Natural killer cell treated with Interleukin-12 subunit alpha and Interleukin-12 subunit beta and Interleukin-15 and Interleukin-18, amount 100 ng/mL, for 72 hours (primary cell): ENCODE measurements around the gene EEF1A1. TPM values are rescaled to one million over a fixed set of nuclear protein-coding genes. Genes with fewer than 3 reads are reported as not detected.
"Not testable (repeated sequence)": the region's sequence is repeated elsewhere in the genome, so short reads cannot be mapped to it uniquely, and the experiment has no call there.

Source experiments
- ATAC-seq, 2 donors: fragments of 150-1000 bp; cut with Tn5 transposase in 1 of 2; sonication (Bioruptor Pico), chemical (Tn5 transposase) in 1 of 2; 2 replicates each; pipeline ENCODE4 v1.10.0; 2021
- DNase-seq: peaks from one replicate; pipeline ENCODE4 v3.0.0; 2022; ENCODE audit warnings: low spot score
- H3K27ac Mint-ChIP-seq, 2 donors: 1 replicate in 1 of 2; 2 replicates in 1 of 2; pipeline ENCODE4 v1.8.0; 2022; ENCODE audit warnings: mixed read lengths in 2 of 2, mild to moderate bottlenecking in 1 of 2, moderate library complexity in 1 of 2
- H3K27me3 Mint-ChIP-seq, 2 donors: 1 replicate in 1 of 2; 2 replicates in 1 of 2; pipeline ENCODE4 v1.8.0; 2022; ENCODE audit warnings: mixed read lengths in 2 of 2
- H3K36me3 Mint-ChIP-seq: one replicate; pipeline ENCODE4 v1.8.0; 2022; ENCODE audit warnings: mixed read lengths
- H3K4me1 Mint-ChIP-seq, 2 donors: 1 replicate in 1 of 2; 2 replicates in 1 of 2; pipeline ENCODE4 v1.8.0; 2022; ENCODE audit warnings: low read depth in 2 of 2, mixed read lengths in 2 of 2, mild to moderate bottlenecking in 1 of 2
- H3K4me3 Mint-ChIP-seq: one replicate; pipeline ENCODE4 v1.8.0; 2022; ENCODE audit warnings: mixed read lengths
- H3K9me3 Mint-ChIP-seq: 2 replicates; pipeline ENCODE4 v1.8.0; 2022; ENCODE audit warnings: mixed read lengths
- total RNA-seq, 2 donors: library from RNA; stranded (reverse); gene quantifications; one replicate each; pipeline ENCODE4 v1.2.3, GENCODE V29; 2022

Gene EEF1A1
- total RNA-seq, 2 donors from 2014 or later = 4,705 to 6,056 TPM

DNA sequence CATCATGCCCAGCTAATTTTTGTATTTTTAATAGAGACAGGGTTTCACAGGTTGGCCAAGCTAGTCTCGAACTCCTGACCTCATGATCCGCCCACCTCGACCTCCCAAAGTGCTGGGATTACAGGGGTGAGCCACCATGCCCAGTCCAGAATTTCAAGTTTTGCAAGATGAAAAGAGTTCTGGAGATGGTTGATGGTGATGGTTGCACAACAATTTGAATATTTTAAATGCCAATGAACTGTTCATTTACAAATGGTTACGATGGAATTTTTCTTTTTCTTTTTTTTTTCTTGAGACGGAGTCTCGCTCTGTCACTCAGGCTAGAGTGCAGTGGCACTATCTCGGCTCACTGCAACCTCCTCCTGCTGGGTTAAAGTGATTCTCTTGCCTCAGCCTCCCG lies 15.1 kb downstream of the EEF1A1 start:
- H3K4me3 Mint-ChIP-seq, ATAC-seq, H3K36me3 Mint-ChIP-seq, DNase-seq, H3K4me1 Mint-ChIP-seq, H3K27me3 Mint-ChIP-seq, H3K9me3 Mint-ChIP-seq: not testable (repeated sequence)
- peak overlapping the region in 1 of 2 donors; percentile 76 for H3K27ac Mint-ChIP-seq

DNA sequence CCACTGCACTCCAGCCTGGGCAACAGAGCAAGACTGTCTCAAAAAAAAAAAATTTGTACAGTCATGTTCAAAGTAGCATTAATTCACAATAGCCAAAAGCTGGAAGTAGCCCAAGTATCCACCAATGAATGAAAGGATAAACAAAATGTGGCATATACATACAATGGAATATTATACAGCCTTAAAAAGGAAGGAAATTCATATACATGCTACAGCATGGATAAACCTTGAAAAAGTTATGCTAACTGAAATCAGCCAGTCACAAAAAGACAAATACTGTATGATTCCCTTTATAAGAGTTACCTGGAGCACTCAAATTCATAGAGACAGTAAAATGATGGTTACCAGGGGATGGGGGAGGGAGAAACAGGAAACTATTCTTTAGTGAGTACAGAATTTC lies 15.7 kb downstream of the EEF1A1 start:
- Mint-ChIP-seq H3K4me1 (peaks cover 0 to 5% of the 10 kb centered on the region in 2 donors), H3K27me3 (no peaks in the 10 kb centered on the region), H3K27ac (no peak overlapping the region), H3K36me3 (peaks cover 8% of the 10 kb centered on the region), H3K4me3 (no peak overlapping the region), H3K9me3 (no peaks in the 10 kb centered on the region)
- ATAC-seq (no peak), DNase-seq (no peak)

GRCh38 chr6:73504160-73504559 lies 16.7 kb downstream of the EEF1A1 start:
- ATAC-seq (peak in 1 of 2 donors; percentile 16), DNase-seq (no peak)
- Mint-ChIP-seq H3K4me3 (no peak overlapping the region), H3K27ac (peak overlapping the region in 1 of 2 donors; percentile 29), H3K36me3 (peaks cover 8% of the 10 kb centered on the region), H3K27me3 (no peaks in the 10 kb centered on the region), H3K4me1 (peaks cover 0 to 5% of the 10 kb centered on the region in 2 donors), H3K9me3 (no peaks in the 10 kb centered on the region)

GRCh38 chr6:73503027-73503772 lies 17.6 kb downstream of the EEF1A1 start:
- ATAC-seq (no peak), DNase-seq (no peak)
- Mint-ChIP-seq H3K9me3 (no peaks in the 10 kb centered on the region), H3K27me3 (no peaks in the 10 kb centered on the region), H3K4me3 (no peak overlapping the region), H3K27ac (peak overlapping the region; percentile 20 to 29), H3K4me1 (peaks cover 0 to 5% of the 10 kb centered on the region in 2 donors), H3K36me3 (peaks cover 8% of the 10 kb centered on the region)

- no peaks in the 10 kb centered on the region for H3K27me3 Mint-ChIP-seq
- H3K36me3 Mint-ChIP-seq = peaks cover 12% of the 10 kb centered on the region
- no peak overlapping the region for H3K4me3 Mint-ChIP-seq
- ATAC-seq (no peak), DNase-seq (no peak)
- H3K9me3 Mint-ChIP-seq = no peaks in the 10 kb centered on the region
- no peaks in the 10 kb centered on the region for H3K4me1 Mint-ChIP-seq
- no peak overlapping the region for H3K27ac Mint-ChIP-seq
Observed at GRCh38 chr6:73497915-73498314, 22.9 kb downstream of the EEF1A1 start.

- no peaks in the 10 kb centered on the region for H3K9me3 Mint-ChIP-seq
- peak overlapping the region in 1 of 2 donors; percentile 33 for H3K27ac Mint-ChIP-seq
Observed at GRCh38 chr6:73491377-73491776, 29.5 kb downstream of the EEF1A1 start.

GRCh38 chr6:73487473-73487872 lies 33.4 kb downstream of the EEF1A1 start:
- H3K9me3 Mint-ChIP-seq = no peaks in the 10 kb centered on the region
- H3K27ac Mint-ChIP-seq = no peak overlapping the region
- ATAC-seq (no peak), DNase-seq (no peak)
- H3K4me1 Mint-ChIP-seq = no peaks in the 10 kb centered on the region
- peaks cover 16% of the 10 kb centered on the region for H3K36me3 Mint-ChIP-seq
- H3K4me3 Mint-ChIP-seq = no peak overlapping the region
- no peaks in the 10 kb centered on the region for H3K27me3 Mint-ChIP-seq

More at GRCh38 chr6:73491377-73491776, 29.5 kb downstream of the EEF1A1 start:
- DNase-seq = no peak
- no peak for ATAC-seq
- Mint-ChIP-seq H3K27me3 (no peaks in the 10 kb centered on the region), H3K4me1 (no peaks in the 10 kb centered on the region), H3K36me3 (peaks cover 16% of the 10 kb centered on the region), H3K4me3 (no peak overlapping the region)

DNA sequence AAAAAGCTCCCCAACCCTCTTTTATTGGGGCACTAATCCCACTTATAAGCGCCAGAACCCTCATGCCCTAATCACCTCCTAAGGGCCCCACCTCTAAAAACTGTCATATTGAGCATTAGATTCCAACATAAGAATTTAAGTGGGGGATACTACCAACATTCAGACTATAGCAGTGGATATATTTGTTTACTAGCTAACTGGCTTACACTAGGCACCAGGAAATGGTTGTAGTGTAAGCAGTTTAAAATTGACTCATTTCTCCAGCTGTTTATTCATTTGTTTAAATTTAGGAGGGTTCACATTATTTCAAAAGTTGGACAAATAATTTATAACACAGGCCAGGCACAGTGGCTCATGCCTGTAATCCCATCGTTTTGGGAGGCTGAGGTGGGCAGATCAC lies 36.4 kb downstream of the EEF1A1 start:
- no peak overlapping the region for H3K27ac Mint-ChIP-seq
- H3K4me1 Mint-ChIP-seq = no peaks in the 10 kb centered on the region
- ATAC-seq (no peak), DNase-seq (no peak)
- peaks cover 12% of the 10 kb centered on the region for H3K36me3 Mint-ChIP-seq
- no peak overlapping the region for H3K4me3 Mint-ChIP-seq
- no peaks in the 10 kb centered on the region for H3K9me3 Mint-ChIP-seq
- no peaks in the 10 kb centered on the region for H3K27me3 Mint-ChIP-seq

DNA sequence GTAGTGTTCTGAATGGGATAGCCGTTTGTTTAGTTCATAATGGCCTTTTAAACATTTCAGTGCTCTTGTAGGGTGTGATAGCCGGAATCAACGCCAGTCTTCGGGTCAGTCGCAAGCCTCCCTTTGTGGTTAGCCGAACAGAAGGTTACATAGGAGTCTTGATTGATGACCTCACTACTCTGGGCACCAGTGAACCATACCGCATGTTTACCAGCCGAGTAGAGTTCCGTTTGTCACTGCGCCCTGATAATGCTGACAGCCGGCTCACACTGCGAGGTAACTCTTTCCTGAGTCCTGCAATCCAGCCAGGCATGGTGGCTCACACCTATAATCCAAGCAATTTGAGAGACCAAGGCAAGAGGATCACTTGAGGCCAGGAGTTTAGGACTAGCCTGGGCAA lies 38.9 kb downstream of the EEF1A1 start:
- H3K4me3 Mint-ChIP-seq = no peak overlapping the region
- H3K4me1 Mint-ChIP-seq = no peaks in the 10 kb centered on the region
- H3K27me3 Mint-ChIP-seq = no peaks in the 10 kb centered on the region
- H3K36me3 Mint-ChIP-seq = peaks cover 12% of the 10 kb centered on the region
- no peak overlapping the region for H3K27ac Mint-ChIP-seq
- ATAC-seq = no peak
- no peak for DNase-seq
- H3K9me3 Mint-ChIP-seq = no peaks in the 10 kb centered on the region

DNA sequence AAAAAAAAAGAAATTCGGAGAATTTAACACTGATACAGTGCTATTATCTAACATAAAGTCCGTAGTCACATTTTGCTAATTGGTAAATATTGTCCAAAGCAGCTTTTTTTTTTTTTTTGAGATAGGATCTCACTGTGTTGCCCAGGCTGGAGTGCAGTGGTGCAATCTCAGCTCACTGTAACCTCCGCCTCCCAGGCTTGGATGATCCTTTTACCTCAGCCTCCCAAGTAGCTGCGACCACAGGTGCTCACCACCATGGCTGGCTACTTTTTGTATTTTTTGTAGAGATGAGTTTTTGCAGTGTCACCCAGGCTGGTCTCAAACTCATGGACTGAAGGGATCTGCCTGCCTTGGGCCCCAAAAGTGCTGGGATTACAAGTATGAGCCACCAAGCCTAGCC lies 43.4 kb downstream of the EEF1A1 start:
- no peak overlapping the region for H3K27ac Mint-ChIP-seq

DNA sequence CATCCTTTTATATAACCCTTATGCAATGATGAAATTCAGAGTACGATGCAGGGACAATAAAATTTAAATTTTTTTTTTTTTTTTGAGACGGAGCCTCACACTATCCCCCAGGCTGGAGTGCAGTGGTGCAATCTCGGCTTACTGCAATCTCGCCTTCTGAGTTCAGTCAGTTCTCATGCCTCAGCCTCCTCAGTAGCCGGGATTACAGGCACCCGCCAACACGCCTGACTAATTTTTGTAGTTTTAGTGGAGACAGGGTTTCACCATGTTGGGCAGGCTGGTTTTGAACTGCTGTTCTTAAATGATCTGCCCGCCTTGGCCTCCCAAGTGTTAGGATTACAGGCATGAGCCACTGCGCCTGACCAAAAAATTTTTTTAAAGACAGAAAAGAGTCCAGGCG lies 44.1 kb downstream of the EEF1A1 start:
- ATAC-seq = peak in 1 of 2 donors; percentile 61
- no peaks in the 10 kb centered on the region for H3K9me3 Mint-ChIP-seq
- no peak overlapping the region for H3K27ac Mint-ChIP-seq
- no peak overlapping the region for H3K4me3 Mint-ChIP-seq
- no peaks in the 10 kb centered on the region for H3K27me3 Mint-ChIP-seq
- peaks cover 4 to 9% of the 10 kb centered on the region in 2 donors for H3K4me1 Mint-ChIP-seq
- no peak for DNase-seq
- H3K36me3 Mint-ChIP-seq = peaks cover 15% of the 10 kb centered on the region

More for the DNA sequence above, 43.4 kb downstream of the EEF1A1 start:
- no peak overlapping the region for H3K4me3 Mint-ChIP-seq
- H3K9me3 Mint-ChIP-seq = no peaks in the 10 kb centered on the region
- H3K27me3 Mint-ChIP-seq = no peaks in the 10 kb centered on the region
- peaks cover 18% of the 10 kb centered on the region for H3K36me3 Mint-ChIP-seq
- no peak for DNase-seq
- ATAC-seq = no peak
- peaks cover 0 to 2% of the 10 kb centered on the region in 2 donors for H3K4me1 Mint-ChIP-seq

GRCh38 chr6:73471686-73472290 lies 49.0 kb downstream of the EEF1A1 start:
- Mint-ChIP-seq H3K27ac (peak overlapping the region; percentile 79 to 90), H3K36me3 (peaks cover 19% of the 10 kb centered on the region), H3K27me3 (no peaks in the 10 kb centered on the region), H3K4me3 (peak overlapping the region; percentile 73), H3K9me3 (no peaks in the 10 kb centered on the region), H3K4me1 (peaks cover 8 to 14% of the 10 kb centered on the region in 2 donors)
- no peak for ATAC-seq
- no peak for DNase-seq
